Measurements from ENCODE around the gene LMOD2.

LMOD2 gene

DNA sequence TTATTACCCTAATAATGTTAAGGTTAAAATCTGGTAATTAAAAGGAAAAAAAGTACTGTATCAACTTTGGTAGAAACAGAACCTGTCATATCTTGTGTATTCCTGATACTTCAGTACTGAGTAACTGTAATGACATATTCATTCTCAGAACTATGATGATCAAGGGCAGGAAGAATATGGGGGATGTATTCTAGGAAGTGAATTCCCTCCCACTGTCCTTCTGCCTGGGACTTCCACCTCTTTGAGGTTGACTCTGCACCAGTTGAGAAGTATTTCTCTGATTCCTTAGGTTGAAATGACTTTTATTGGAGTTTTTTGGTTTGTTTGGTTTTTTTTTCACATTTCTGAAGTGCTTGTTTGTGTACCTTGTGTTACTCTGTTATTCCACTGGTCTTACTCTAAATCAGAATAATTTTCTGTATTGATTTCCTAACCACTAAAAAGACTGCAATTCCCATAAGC, 56.2 kb downstream of the LMOD2 start:
- Histone ChIP-seq H3K4me3 (ENCODE audit: low read depth, low read length) (no peak overlapping the region), H3K27me3 (replicated peaks) (no peaks in the 10 kb centered on the region), H3K27ac (no peak overlapping the region), H3K36me3 (replicated peaks) (peaks cover 9% of the 10 kb centered on the region)
- no peak for DNase-seq
- TF ChIP-seq, protein P1, sequence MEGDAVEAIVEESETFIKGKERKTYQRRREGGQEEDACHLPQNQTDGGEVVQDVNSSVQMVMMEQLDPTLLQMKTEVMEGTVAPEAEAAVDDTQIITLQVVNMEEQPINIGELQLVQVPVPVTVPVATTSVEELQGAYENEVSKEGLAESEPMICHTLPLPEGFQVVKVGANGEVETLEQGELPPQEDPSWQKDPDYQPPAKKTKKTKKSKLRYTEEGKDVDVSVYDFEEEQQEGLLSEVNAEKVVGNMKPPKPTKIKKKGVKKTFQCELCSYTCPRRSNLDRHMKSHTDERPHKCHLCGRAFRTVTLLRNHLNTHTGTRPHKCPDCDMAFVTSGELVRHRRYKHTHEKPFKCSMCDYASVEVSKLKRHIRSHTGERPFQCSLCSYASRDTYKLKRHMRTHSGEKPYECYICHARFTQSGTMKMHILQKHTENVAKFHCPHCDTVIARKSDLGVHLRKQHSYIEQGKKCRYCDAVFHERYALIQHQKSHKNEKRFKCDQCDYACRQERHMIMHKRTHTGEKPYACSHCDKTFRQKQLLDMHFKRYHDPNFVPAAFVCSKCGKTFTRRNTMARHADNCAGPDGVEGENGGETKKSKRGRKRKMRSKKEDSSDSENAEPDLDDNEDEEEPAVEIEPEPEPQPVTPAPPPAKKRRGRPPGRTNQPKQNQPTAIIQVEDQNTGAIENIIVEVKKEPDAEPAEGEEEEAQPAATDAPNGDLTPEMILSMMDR (IDR thresholded peaks at IDR 0.05; ENCODE audit: low read depth, low read length, missing control alignments) = no peak
- in situ Hi-C loops (cut with HindIII; ENCODE audit: low pct_ligation_motif_present, low sequenced_read_pairs) = no loop called here

DNA sequence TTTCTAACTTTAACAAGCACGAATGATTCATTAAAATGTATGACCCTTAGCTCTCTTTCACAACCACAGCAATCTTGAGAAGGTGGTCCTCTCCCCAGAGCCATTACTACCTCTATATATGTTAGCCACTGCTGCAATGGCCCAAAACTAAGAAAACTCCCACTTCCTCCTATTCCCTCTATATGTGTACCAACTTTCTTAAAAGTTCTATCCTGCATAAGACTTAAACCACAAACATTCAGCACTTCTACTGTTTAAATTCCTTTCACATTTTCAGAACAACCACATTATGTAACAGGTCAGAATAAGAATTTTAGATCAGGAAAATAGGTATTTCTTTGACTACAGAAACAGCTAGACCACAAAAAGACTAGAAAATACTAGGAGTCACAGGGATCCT, 57.0 kb downstream of the LMOD2 start:
- DNase-seq = no peak
- in situ Hi-C loops (cut with HindIII; ENCODE audit: low pct_ligation_motif_present, low sequenced_read_pairs) = no loop called here
- H3K27me3 ChIP-seq (replicated peaks) = no peaks in the 10 kb centered on the region
- H3K4me3 ChIP-seq (ENCODE audit: low read depth, low read length) = no peak overlapping the region
- TF ChIP-seq, protein P1 (IDR thresholded peaks at IDR 0.05; ENCODE audit: low read depth, low read length, missing control alignments) = no peak
- no peak overlapping the region for H3K27ac ChIP-seq
- H3K36me3 ChIP-seq (replicated peaks) = peaks cover 3% of the 10 kb centered on the region

All from brain microvascular endothelial cell (primary cell).